NT2/D1 (cell line): ENCODE data around the gene ACLY.

Experiments
- SUZ12 ChIP-seq: IDR thresholded peaks from 2 replicates; pipeline ENCODE4 v1.6.1; 2011; ENCODE audit not compliant: insufficient read length, insufficient read depth; ENCODE audit errors: extremely low read depth
- ZNF274 ChIP-seq: IDR thresholded peaks from 2 replicates; pipeline ENCODE4 v1.6.1; 2011; ENCODE audit warnings: mild to moderate bottlenecking, low read depth, low read length

GRCh38 chr17:41904242-41904841 is 14.4 kb downstream of the ACLY start:
- TF ChIP-seq ZNF274 (no peak), SUZ12 (no peak)
